Lower leg skin (tissue), 4 donors: ENCODE data around the gene DLG5. TPM values are rescaled to one million over a fixed set of nuclear protein-coding genes. Genes with fewer than 3 reads are reported as not detected.
A peak's percentile ranks its signal among the peaks of the same experiment; 100 is the strongest.

ENCODE experiments used
- DNase-seq, 2 donors: peaks; one replicate each; pipeline ENCODE4 v3.0.0-alpha.2; 2019; ENCODE audit warnings: low spot score in 2 of 2
- H3K4me3 ChIP-seq: fragments of 200-600 bp; sonication (generic); 2 replicates; pipeline ENCODE4 v1.5.1; 2017; ENCODE audit warnings: mild to moderate bottlenecking, low read depth; ENCODE audit not compliant: poor library complexity, severe bottlenecking
- POLR2A ChIP-seq, 2 donors: fragments of 450-650 bp; IDR thresholded peaks; one replicate each; pipeline ENCODE4 v1.6.1; 2016 to 2017; ENCODE audit warnings: antibody characterized with exemption in 2 of 2, mild to moderate bottlenecking in 1 of 2, moderate library complexity in 1 of 2
- WGBS, 2 donors: methylation state at CpG; one replicate each; pipeline ENCODE4 v1.1.5; 2018; 5-methylcytosine and 5-hydroxymethylcytosine counted together
- intact Hi-C: fragments of 100-400 bp; cut with DNase I; formaldehyde crosslinking; loops from one replicate; pipeline ENCODE4 v1.15.0; 2023; ENCODE audit warnings: low total_unique reads
- total RNA-seq, 4 donors: library from RNA; depleted of rRNA; stranded (reverse); fragments of >200 nt; gene quantifications; one replicate each; pipeline ENCODE4 v1.1.0, GENCODE V29; 2016
- TF ChIP-seq, protein P1 (sequence below), 3 donors: fragments of 450-650 bp; IDR thresholded peaks; one replicate each; pipeline ENCODE4 v1.5.1; 2016; ENCODE audit warnings: antibody characterized with exemption in 3 of 3, mild to moderate bottlenecking in 3 of 3, moderate library complexity in 2 of 3

Gene DLG5
- total RNA-seq, 4 donors from 2014 or later, result 91.9 to 165 (median 103) TPM

DNA sequence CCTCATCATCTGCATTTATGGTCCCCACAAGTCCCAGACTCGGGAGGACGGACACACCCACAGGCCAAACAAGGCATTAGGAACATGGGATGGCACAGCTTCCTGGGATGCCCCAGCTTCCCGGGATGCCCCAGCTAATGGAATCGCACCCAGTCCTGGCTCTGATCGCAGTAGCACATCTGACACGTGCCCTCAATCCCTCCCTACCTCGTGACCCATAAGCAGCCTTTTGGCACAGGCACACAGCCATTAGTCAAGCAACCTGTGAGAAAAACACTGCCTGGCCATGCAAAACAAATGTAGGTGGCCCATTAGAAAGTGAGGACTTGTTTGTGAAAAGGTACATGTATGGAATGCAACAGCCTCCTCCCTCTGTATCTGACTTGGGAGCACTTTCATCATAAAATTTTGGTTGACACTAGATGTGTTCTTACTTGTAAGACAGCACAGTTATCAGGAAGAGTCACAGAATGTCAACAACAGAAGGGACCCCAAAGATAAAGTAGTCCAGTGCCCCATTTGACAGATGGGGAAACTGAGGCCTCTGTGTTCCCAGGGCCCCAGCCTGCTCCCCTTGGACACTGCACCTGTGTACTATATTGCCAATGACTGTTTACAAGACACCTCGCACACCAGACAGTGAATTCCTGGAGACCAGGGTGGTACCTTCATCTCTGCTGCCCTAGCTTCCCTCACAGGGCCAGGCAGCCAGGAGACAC is 34.4 kb downstream of the DLG5 start:
- intact Hi-C loops, result no loop called here
- H3K4me3 ChIP-seq, result no peak overlapping the region
- peak in 1 of 2 donors; percentile 63 for DNase-seq
- TF ChIP-seq POLR2A (IDR thresholded peaks at IDR 0.05), result no peak
- TF ChIP-seq, protein P1, sequence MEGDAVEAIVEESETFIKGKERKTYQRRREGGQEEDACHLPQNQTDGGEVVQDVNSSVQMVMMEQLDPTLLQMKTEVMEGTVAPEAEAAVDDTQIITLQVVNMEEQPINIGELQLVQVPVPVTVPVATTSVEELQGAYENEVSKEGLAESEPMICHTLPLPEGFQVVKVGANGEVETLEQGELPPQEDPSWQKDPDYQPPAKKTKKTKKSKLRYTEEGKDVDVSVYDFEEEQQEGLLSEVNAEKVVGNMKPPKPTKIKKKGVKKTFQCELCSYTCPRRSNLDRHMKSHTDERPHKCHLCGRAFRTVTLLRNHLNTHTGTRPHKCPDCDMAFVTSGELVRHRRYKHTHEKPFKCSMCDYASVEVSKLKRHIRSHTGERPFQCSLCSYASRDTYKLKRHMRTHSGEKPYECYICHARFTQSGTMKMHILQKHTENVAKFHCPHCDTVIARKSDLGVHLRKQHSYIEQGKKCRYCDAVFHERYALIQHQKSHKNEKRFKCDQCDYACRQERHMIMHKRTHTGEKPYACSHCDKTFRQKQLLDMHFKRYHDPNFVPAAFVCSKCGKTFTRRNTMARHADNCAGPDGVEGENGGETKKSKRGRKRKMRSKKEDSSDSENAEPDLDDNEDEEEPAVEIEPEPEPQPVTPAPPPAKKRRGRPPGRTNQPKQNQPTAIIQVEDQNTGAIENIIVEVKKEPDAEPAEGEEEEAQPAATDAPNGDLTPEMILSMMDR (IDR thresholded peaks at IDR 0.05), result no peak
- WGBS, 2 donors, result 44 to 58% methylated on average over 8 of the region's 8 CpGs

DNA sequence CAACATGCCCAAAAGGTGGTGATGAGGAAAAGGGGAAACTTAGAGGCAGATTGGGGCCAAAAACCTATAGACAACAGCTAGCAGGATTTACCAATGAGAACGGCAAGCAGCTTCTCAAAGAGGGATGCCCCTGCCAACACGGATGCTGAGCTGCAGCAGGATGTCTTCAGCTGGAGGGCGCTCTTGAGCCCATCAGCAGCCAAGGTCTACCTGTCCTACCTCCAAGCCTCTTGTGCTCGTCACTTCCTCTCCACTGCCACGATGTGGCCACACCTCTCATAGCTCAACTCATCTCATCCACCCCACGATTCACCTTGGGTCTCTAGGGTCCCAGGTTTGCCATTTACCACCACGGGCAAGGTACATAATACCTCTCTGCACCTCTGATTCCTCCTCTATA is 36.5 kb downstream of the DLG5 start:
- no peak overlapping the region for H3K4me3 ChIP-seq
- TF ChIP-seq POLR2A (IDR thresholded peaks at IDR 0.05), result no peak
- TF ChIP-seq, protein P1 (IDR thresholded peaks at IDR 0.05), result no peak
- intact Hi-C loops, result no loop called here
- 76 to 79% methylated on average over 7 of the region's 7 CpGs for WGBS, 2 donors
- no peak for DNase-seq

DNA sequence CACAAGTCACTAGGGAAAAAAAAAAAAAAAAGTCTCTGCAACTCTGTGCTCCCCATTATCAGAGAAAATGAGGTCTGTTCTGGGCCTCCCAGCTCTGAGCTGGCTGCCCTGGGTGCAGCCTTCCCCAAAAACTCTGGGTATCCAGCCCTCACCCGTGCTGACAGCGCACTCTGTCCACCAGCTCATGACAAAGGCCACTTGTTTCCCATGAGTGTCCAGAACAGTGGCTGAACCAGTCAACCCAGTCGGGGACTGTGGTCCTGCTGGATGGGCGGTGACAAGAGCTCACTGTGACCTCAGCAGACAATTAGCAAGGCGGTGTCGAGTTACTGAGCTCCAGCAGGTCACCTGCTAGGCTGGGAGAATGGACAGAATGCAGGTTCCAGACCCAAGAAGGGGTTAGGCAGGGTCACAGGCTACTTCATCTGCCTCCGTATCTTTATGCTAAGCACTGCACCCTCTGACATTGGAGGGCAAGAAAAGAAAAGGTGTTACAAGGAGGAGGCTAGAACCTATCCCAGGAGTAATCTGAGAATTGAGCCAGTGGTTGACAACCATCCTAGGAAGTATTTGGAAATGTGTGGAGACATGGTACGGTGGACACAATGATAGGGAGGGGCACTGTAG is 37.2 kb downstream of the DLG5 start:
- intact Hi-C loops, result no loop called here
- TF ChIP-seq POLR2A (IDR thresholded peaks at IDR 0.05), result no peak
- TF ChIP-seq, protein P1 (IDR thresholded peaks at IDR 0.05), result no peak
- DNase-seq, result no peak
- 59 to 70% methylated on average over 8 of the region's 8 CpGs for WGBS, 2 donors
- H3K4me3 ChIP-seq, result no peak overlapping the region

DNA sequence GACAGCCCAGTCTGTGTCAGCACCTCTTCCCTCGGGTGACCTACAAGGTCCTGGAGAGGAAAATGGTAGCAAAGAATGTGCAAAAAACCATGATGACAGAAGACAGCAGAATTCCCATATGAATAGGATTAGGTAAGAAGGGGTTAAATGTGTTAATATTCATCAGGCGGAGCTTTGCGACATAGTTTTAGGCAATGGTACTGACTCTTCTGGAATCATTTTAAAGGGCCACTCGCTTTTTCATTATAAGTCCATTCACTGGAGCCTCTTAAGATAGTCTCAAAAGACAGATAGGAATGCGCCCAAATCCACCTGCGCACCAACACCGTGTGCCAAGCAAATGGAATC is 38.2 kb downstream of the DLG5 start:
- DNase-seq, result no peak
- no peak overlapping the region for H3K4me3 ChIP-seq
- TF ChIP-seq, protein P1 (IDR thresholded peaks at IDR 0.05), result no peak
- no peak for TF ChIP-seq POLR2A (IDR thresholded peaks at IDR 0.05)
- intact Hi-C loops, result no loop called here
- 38 to 48% methylated on average over 7 of the region's 7 CpGs for WGBS, 2 donors

DNA sequence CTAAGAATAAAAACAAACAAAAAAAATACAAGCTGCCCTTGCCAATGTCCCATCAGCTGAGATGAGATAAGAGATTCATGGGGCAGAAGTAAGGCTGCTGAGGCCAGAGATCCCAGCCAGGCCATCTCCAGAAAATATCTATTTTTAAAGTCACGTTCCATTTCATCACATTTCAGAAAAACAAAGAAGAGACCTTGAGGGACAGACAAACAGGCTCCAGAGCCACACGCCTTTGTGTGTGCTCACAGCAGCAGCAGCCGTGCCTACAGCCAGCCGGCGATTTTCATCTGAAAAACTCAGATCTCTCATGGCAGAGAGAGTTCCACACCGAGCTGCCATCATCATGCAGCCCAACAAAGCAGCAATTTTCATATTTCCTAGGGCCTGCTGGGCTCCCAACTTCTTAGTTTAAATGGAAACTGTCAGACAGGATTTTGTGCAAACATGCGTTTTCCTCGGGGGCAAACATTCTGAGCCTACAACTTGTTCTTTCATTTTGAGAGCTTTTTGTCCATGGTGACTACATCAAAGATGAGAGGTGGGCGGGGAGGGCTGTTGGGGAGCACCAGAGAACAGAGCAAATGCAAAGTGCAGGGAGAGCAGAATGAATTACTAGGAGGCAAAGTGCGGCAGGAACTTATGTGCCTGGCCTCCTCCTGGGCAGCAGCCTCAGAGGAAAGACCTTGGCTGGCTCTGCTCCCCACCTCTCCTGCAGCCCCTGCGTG is 38.8 kb downstream of the DLG5 start:
- no peak for TF ChIP-seq POLR2A (IDR thresholded peaks at IDR 0.05)
- TF ChIP-seq, protein P1 (IDR thresholded peaks at IDR 0.05), result no peak
- intact Hi-C loops, result no loop called here
- WGBS, 2 donors, result 18% methylated on average over 11 of the region's 11 CpGs
- DNase-seq, result peak in 1 of 2 donors; percentile 53
- no peak overlapping the region for H3K4me3 ChIP-seq
